RWPE1 (cell line): ENCODE data around the gene KIRREL3.

Experiments used
- CTCF ChIA-PET: fragments of 350-600 bp; sonication (Branson Sonifier 250); formaldehyde crosslinking; extraction: SDS; loops from one replicate; lab custom pipeline; 2021; lab: Yijun Ruan, JAX
- POLR2A ChIA-PET: fragments of 400-600 bp; formaldehyde crosslinking; extraction: SDS; loops from one replicate; lab custom pipeline; 2020; ENCODE audit warnings: antibody characterized with exemption; ENCODE audit not compliant: low non-redundant PET; lab: Yijun Ruan, JAX
- DNase-seq: peaks from one replicate; pipeline ENCODE4 v3.0.0; 2012; ENCODE audit warnings: low spot score
- H3K27ac ChIP-seq: fragments of 450-650 bp; 2 replicates; pipeline ENCODE4 v1.5.1; 2017
- CTCF ChIP-seq: fragments of 450-650 bp; conservative IDR thresholded peaks from 2 replicates; pipeline ENCODE4 v1.5.1; 2017; ENCODE audit warnings: low read depth, mild to moderate bottlenecking

KIRREL3 gene

GRCh38 chr11:126613272-126613671 is 387.3 kb downstream of the KIRREL3 start:
- no peak for TF ChIP-seq CTCF

GRCh38 chr11:126612671-126613070 is 387.9 kb downstream of the KIRREL3 start:
- no peak for DNase-seq
- ChIA-PET CTCF (no interaction called here), POLR2A (no interaction called here)
- TF ChIP-seq CTCF, result no peak
- H3K27ac ChIP-seq, result no peak overlapping the region

More at GRCh38 chr11:126613272-126613671, 387.3 kb downstream of the KIRREL3 start:
- DNase-seq, result no peak
- CTCF ChIA-PET, result no interaction called here
- no peak overlapping the region for H3K27ac ChIP-seq
- POLR2A ChIA-PET, result no interaction called here

- ChIA-PET CTCF (interaction anchor here (0.6 kb wide), 1 partner anchor 75 kb away, joined by 6 read pairs; no protein-coding TSS in a partner anchor), POLR2A (no interaction called here)
- no peak overlapping the region for H3K27ac ChIP-seq
- no peak for TF ChIP-seq CTCF
- no peak for DNase-seq
Observed at GRCh38 chr11:126611438-126611837, 389.1 kb downstream of the KIRREL3 start.

- TF ChIP-seq CTCF, result no peak
- ChIA-PET POLR2A (no interaction called here), CTCF (no interaction called here)
- DNase-seq, result no peak
- no peak overlapping the region for H3K27ac ChIP-seq
Observed at GRCh38 chr11:126608658-126609057, 391.9 kb downstream of the KIRREL3 start.

- POLR2A ChIA-PET, result no interaction called here
- CTCF ChIA-PET, result interaction anchor here (0.9 to 1.2 kb wide), 4 partner anchors 10 to 380 kb away, joined by 3 to 7 read pairs (median 4); no protein-coding TSS in a partner anchor
- TF ChIP-seq CTCF, result no peak
Observed at GRCh38 chr11:126607776-126608541, 392.6 kb downstream of the KIRREL3 start.

GRCh38 chr11:126607374-126607773 is 393.2 kb downstream of the KIRREL3 start:
- peak; percentile 68 for DNase-seq
- CTCF ChIA-PET, result interaction anchor here (0.6 to 1.9 kb wide), 8 partner anchors 11 to 472 kb away, joined by 3 to 10 read pairs (median 4); no protein-coding TSS in a partner anchor
- POLR2A ChIA-PET, result no interaction called here
- peak; percentile 68 for TF ChIP-seq CTCF
- no peak overlapping the region for H3K27ac ChIP-seq

More at GRCh38 chr11:126607776-126608541, 392.6 kb downstream of the KIRREL3 start:
- H3K27ac ChIP-seq, result no peak overlapping the region
- DNase-seq, result no peak
